Smooth muscle cell (in vitro differentiated cells): Measurements from ENCODE around the gene PIP5K1A. TPM values are rescaled to one million over a fixed set of nuclear protein-coding genes. Genes with fewer than 3 reads are reported as not detected.

Source experiments
- DNase-seq: peaks from one replicate; lab custom pipeline; 2025; ENCODE audit not compliant: unreplicated experiment; lab: John Stamatoyannopoulos, UW
- H2AFZ ChIP-seq: fragments of 200-600 bp; sonication (generic); 2 replicates; pipeline ENCODE4 v1.6.0; 2016; ENCODE audit warnings: antibody characterized with exemption, low read depth, mild to moderate bottlenecking
- H3F3A ChIP-seq: fragments of 200-600 bp; sonication (generic); 2 replicates; pipeline ENCODE4 v1.6.0; 2017; ENCODE audit warnings: antibody characterized with exemption, low read depth
- H3K27ac ChIP-seq: fragments of 200-600 bp; sonication (generic); 2 replicates; pipeline ENCODE4 v1.5.1; 2016; ENCODE audit warnings: low read depth, mild to moderate bottlenecking
- H3K27me3 ChIP-seq: fragments of 200-600 bp; sonication (generic); 2 replicates; pipeline ENCODE4 v1.6.1; 2016; ENCODE audit warnings: low read depth, mild to moderate bottlenecking
- H3K36me3 ChIP-seq: fragments of 200-600 bp; sonication (generic); 2 replicates; pipeline ENCODE4 v1.5.1; 2016; ENCODE audit warnings: low read depth
- H3K4me1 ChIP-seq: fragments of 200-600 bp; sonication (generic); 2 replicates; pipeline ENCODE4 v1.5.1; 2016; ENCODE audit warnings: low read depth
- H3K4me2 ChIP-seq: fragments of 200-600 bp; sonication (generic); 2 replicates; pipeline ENCODE4 v1.6.0; 2016; ENCODE audit warnings: mild to moderate bottlenecking
- H3K4me3 ChIP-seq: fragments of 200-600 bp; sonication (generic); 2 replicates; pipeline ENCODE4 v1.5.1; 2016; ENCODE audit warnings: mild to moderate bottlenecking
- H3K79me2 ChIP-seq: fragments of 200-600 bp; sonication (generic); 2 replicates; pipeline ENCODE4 v1.6.0; 2016; ENCODE audit warnings: low read depth, mild to moderate bottlenecking
- H3K9ac ChIP-seq: fragments of 200-600 bp; sonication (generic); 2 replicates; pipeline ENCODE4 v1.6.0; 2016; ENCODE audit warnings: low read depth
- H3K9me3 ChIP-seq: fragments of 200-600 bp; sonication (generic); replicated peaks from 2 replicates; pipeline ENCODE4 v1.5.1; 2016; ENCODE audit warnings: low read depth
- H4K20me1 ChIP-seq: fragments of 200-600 bp; sonication (generic); 2 replicates; pipeline ENCODE4 v1.6.0; 2016; ENCODE audit warnings: low read depth
- CTCF ChIP-seq: fragments of 200-600 bp; sonication (generic); IDR thresholded peaks from 2 replicates; pipeline ENCODE4 v1.5.1; 2017; ENCODE audit warnings: borderline replicate concordance, mild to moderate bottlenecking, antibody characterized with exemption; ENCODE audit not compliant: insufficient read depth, poor library complexity, severe bottlenecking
- WGBS: methylation state at CpG from one replicate; pipeline ENCODE4 v1.1.7; 2016; ENCODE audit warnings: low lambda C conversion rate; 5-methylcytosine and 5-hydroxymethylcytosine counted together
- polyA plus RNA-seq: library from polyadenylated mRNA; unstranded; fragments of >200 nt; fragmentation: Nextera tagmentation; extraction: Ambion mirVana; gene quantifications from 2 replicates; pipeline ENCODE4 v1.2.1, GENCODE V29; 2016
- total RNA-seq: library from RNA; depleted of rRNA; stranded (reverse); fragments of >200 nt; gene quantifications from 2 replicates; pipeline ENCODE4 v1.2.3, GENCODE V29; 2014

The PIP5K1A gene
- total and polyA plus RNA-seq, 2 experiments from 2014 or later = 24.1 to 78.2 TPM

- Histone ChIP-seq H3K36me3 (no peaks in the 10 kb centered on the region), H3K4me1 (peaks cover 10% of the 10 kb centered on the region), H3K9me3 (no peaks in the 10 kb centered on the region), H4K20me1 (peaks cover 65% of the 10 kb centered on the region), H3K27ac (no peak overlapping the region), H3K27me3 (no peaks in the 10 kb centered on the region), H3K79me2 (peaks cover 25% of the 10 kb centered on the region), H3K4me3 (no peak overlapping the region), H2AFZ (no peak overlapping the region), H3K9ac (no peak overlapping the region), H3K4me2 (no peak overlapping the region), H3F3A (no peaks in the 10 kb centered on the region)
- WGBS = 97% methylated on average over 7 of the region's 7 CpGs
- no peak for TF ChIP-seq CTCF
- no peak for DNase-seq
These were observed 89.0 kb downstream of the PIP5K1A start for GRCh38 chr1:151287341-151287699.

DNA sequence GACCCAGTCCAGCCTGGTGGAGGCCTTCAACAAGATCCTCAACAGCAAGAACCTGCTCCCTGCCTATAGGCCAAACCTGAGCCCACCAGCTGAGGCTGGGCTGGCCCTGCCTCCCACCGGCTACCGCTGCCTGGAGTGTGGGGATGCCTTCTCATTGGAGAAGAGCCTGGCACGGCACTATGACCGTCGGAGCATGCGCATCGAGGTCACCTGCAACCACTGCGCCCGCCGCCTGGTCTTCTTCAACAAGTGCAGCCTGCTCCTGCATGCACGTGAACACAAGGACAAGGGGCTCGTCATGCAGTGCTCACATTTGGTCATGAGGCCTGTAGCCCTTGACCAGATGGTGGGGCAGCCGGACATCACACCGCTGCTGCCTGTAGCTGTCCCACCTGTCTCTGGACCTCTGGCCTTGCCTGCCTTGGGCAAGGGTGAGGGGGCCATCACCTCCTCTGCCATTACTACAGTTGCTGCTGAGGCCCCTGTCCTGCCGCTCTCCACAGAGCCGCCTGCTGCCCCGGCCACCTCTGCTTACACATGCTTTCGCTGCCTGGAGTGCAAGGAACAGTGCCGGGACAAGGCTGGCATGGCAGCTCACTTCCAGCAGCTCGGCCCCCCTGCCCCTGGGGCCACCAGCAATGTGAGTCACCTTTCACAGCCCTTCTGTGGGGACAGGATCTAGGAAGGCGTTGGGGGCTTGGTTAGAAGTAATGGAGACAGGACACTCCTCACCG is 89.6 kb downstream of the PIP5K1A start:
- Histone ChIP-seq H3K9me3 (no peaks in the 10 kb centered on the region), H3F3A (no peaks in the 10 kb centered on the region), H3K79me2 (peaks cover 19% of the 10 kb centered on the region), H2AFZ (no peak overlapping the region), H3K27ac (no peak overlapping the region), H3K4me3 (no peak overlapping the region), H3K9ac (no peak overlapping the region), H3K4me2 (no peak overlapping the region), H4K20me1 (peaks cover 63% of the 10 kb centered on the region), H3K4me1 (peaks cover 10% of the 10 kb centered on the region), H3K27me3 (no peaks in the 10 kb centered on the region), H3K36me3 (no peaks in the 10 kb centered on the region)
- no peak for DNase-seq
- no peak for TF ChIP-seq CTCF
- 92% methylated on average over 22 of the region's 22 CpGs for WGBS

- Histone ChIP-seq H3K9ac (no peak overlapping the region), H3K9me3 (no peaks in the 10 kb centered on the region), H4K20me1 (peaks cover 58% of the 10 kb centered on the region), H3K36me3 (no peaks in the 10 kb centered on the region), H3K4me1 (peaks cover 6% of the 10 kb centered on the region), H3K4me2 (no peak overlapping the region), H3F3A (no peaks in the 10 kb centered on the region), H3K27me3 (no peaks in the 10 kb centered on the region), H3K27ac (no peak overlapping the region), H2AFZ (no peak overlapping the region), H3K79me2 (peaks cover 14% of the 10 kb centered on the region), H3K4me3 (no peak overlapping the region)
- 95% methylated on average over 14 of the region's 14 CpGs for WGBS
- DNase-seq = no peak
- no peak for TF ChIP-seq CTCF
These were observed 90.2 kb downstream of the PIP5K1A start for GRCh38 chr1:151288502-151288901.
